Measurements from ENCODE around the gene MT1A.
A peak's percentile ranks its signal among the peaks of the same experiment; 100 is the strongest.

DNA sequence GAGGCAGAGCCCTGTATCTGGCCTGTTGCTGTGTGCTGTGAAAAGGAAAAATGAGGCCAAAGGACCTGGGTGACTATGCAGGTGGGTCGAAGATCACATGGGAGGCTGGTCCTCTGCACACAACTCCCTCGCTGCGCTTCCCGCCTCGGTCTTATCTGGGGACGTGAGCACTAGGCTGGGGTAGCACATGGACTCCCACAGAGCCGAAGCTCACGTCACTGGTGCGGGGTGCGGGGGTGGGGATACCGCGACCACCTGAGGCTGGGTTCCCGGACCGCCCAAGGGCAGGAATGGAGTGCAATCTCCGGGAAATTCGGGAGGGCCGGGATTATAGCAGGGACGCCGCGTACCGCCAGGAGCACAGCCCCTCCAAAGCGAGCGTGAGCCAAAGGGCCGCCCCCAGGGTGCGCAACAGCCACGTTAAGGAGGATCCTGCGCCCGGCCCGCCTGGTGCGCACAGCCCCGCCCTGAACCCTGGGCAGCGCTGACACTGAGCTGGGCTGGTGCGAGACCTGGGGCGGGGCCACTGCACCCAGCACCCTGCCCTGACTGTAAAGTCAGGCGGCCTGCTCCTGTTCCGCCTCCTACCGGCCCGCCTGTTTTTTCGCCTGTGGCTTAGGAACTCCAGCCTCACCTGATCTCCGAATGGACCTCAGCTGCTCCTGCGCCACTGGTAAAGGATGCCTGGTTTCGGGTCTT lies 4.8 kb downstream of the MT1A start:
- TF ChIP-seq POLR2A (IDR thresholded peaks at IDR 0.05; ENCODE audit: low read depth, low read length) (no peak), EZH2 (IDR thresholded peaks at IDR 0.05; ENCODE audit: borderline replicate concordance, low read depth, low read length, severe bottlenecking) (peak; percentile 26), JUN (IDR thresholded peaks at IDR 0.05; ENCODE audit: borderline replicate concordance, insufficient read depth, insufficient read length, low read depth) (no peak), POLR2AphosphoS5 (IDR thresholded peaks at IDR 0.05; ENCODE audit: insufficient read depth, low read depth, low read length) (no peak), GATA2 (IDR thresholded peaks at IDR 0.05; ENCODE audit: insufficient read depth, insufficient read length, low read depth, low read length) (no peak)
- TF ChIP-seq, protein P1, sequence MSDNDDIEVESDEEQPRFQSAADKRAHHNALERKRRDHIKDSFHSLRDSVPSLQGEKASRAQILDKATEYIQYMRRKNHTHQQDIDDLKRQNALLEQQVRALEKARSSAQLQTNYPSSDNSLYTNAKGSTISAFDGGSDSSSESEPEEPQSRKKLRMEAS (IDR thresholded peaks at IDR 0.05; ENCODE audit: insufficient read depth, insufficient read length) = no peak
- TF ChIP-seq, protein P2, sequence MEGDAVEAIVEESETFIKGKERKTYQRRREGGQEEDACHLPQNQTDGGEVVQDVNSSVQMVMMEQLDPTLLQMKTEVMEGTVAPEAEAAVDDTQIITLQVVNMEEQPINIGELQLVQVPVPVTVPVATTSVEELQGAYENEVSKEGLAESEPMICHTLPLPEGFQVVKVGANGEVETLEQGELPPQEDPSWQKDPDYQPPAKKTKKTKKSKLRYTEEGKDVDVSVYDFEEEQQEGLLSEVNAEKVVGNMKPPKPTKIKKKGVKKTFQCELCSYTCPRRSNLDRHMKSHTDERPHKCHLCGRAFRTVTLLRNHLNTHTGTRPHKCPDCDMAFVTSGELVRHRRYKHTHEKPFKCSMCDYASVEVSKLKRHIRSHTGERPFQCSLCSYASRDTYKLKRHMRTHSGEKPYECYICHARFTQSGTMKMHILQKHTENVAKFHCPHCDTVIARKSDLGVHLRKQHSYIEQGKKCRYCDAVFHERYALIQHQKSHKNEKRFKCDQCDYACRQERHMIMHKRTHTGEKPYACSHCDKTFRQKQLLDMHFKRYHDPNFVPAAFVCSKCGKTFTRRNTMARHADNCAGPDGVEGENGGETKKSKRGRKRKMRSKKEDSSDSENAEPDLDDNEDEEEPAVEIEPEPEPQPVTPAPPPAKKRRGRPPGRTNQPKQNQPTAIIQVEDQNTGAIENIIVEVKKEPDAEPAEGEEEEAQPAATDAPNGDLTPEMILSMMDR (IDR thresholded peaks at IDR 0.05; ENCODE audit: extremely low read depth in 1 of 2, insufficient read depth in 1 of 2, low read depth in 1 of 2, low read length in 2 of 2) = no peak
